HepG2 (cell line): Measurements from ENCODE around the gene PDK1. TPM values are rescaled to one million over a fixed set of nuclear protein-coding genes. Genes with fewer than 3 reads are reported as not detected.
A peak's percentile ranks its signal among the peaks of the same experiment; 100 is the strongest.

Experiments used
- ATAC-seq: fragments of 200-7000 bp; cut with Tn5 transposase; 3 replicates; pipeline ENCODE4 v1.9.1; 2020; ENCODE audit warnings: mild to moderate bottlenecking, moderate library complexity
- BruUV-seq: library from RNA; stranded (reverse); fragments of 400-500 nt; replicated peaks from 2 replicates; lab custom pipeline; 2021; lab: Mats Ljungman, UMichigan
- CTCF ChIA-PET: fragments of 300-600 bp; formaldehyde crosslinking; extraction: SDS; loops from one replicate; lab custom pipeline; 2021; ENCODE audit warnings: low total read pairs, inconsistent platforms, low intra/inter-chr PET ratio; lab: Yijun Ruan, JAX
- POLR2A ChIA-PET: fragments of 350-600 bp; sonication (Branson Sonifier 250); formaldehyde crosslinking; loops from one replicate; lab custom pipeline; 2020; ENCODE audit warnings: antibody characterized with exemption, inconsistent platforms; lab: Yijun Ruan, JAX
- DNase-seq: peaks from one replicate; pipeline ENCODE4 v3.0.0-alpha.2; 2015; ENCODE audit warnings: low spot score
- FAIRE-seq: peaks from 3 replicates; lab custom pipeline; 2011; peaks lifted over from hg19 to GRCh38; lab: Jason Lieb, UNC
- H2AFZ ChIP-seq: one replicate; pipeline ENCODE4 v1.6.1; 2011; ENCODE audit warnings: low read length, inconsistent platforms
- H3K27ac ChIP-seq: fragments of 300-600 bp; 3 replicates; pipeline ENCODE4 v1.8.0; 2011; ENCODE audit warnings: mixed run types, mild to moderate bottlenecking, mixed read lengths, low read length, inconsistent platforms; ENCODE audit not compliant: insufficient read depth; ENCODE audit errors: extremely low read length
- H3K27me3 ChIP-seq, 2 experiments: fragments of 200-600 bp in 1 of 2; 2 replicates in 1 of 2; 3 replicates in 1 of 2; pipeline versions ENCODE4 v1.6.0 to v1.8.0; 2011; ENCODE audit warnings: low read length in 2 of 2, mild to moderate bottlenecking in 2 of 2, moderate library complexity in 2 of 2, inconsistent platforms in 1 of 2; ENCODE audit not compliant: insufficient read depth in 2 of 2, control insufficient read depth in 1 of 2
- H3K36me3 ChIP-seq, 2 experiments: fragments of 200-600 bp in 1 of 2; replicated peaks in 1 of 2; 2 replicates in 1 of 2; 3 replicates in 1 of 2; pipeline versions ENCODE4 v1.5.1 to v1.8.0; 2011; ENCODE audit warnings: low read length in 2 of 2, inconsistent platforms in 1 of 2; ENCODE audit not compliant: insufficient read depth in 2 of 2, control insufficient read depth in 1 of 2
- H3K4me1 ChIP-seq: 2 replicates; pipeline ENCODE4 v1.5.1; 2012; ENCODE audit warnings: low read length, inconsistent platforms; ENCODE audit not compliant: insufficient read depth
- H3K4me2 ChIP-seq: 2 replicates; pipeline ENCODE4 v1.6.0; 2011; ENCODE audit warnings: low read depth, low read length, inconsistent platforms
- H3K4me3 ChIP-seq, 3 experiments: fragments of 200-600 bp in 1 of 3; sonication (generic), shearing (Covaris generic) in 1 of 3; replicated peaks in 1 of 3; 2 replicates each; pipeline ENCODE4 v1.5.1; 2011 to 2016; ENCODE audit warnings: low read length in 3 of 3, inconsistent platforms in 2 of 3, low read depth in 2 of 3, mild to moderate bottlenecking in 2 of 3, control low read depth in 1 of 3, mixed read lengths in 1 of 3; ENCODE audit not compliant: insufficient read depth in 1 of 3
- H3K79me2 ChIP-seq: one replicate; pipeline ENCODE4 v1.6.1; 2011; ENCODE audit warnings: low read length, inconsistent platforms; ENCODE audit not compliant: insufficient read depth
- H3K9ac ChIP-seq: 2 replicates; pipeline ENCODE4 v1.6.0; 2011; ENCODE audit warnings: mild to moderate bottlenecking, low read depth, low read length, inconsistent platforms; ENCODE audit not compliant: insufficient read depth
- H3K9me3 ChIP-seq: 2 replicates; pipeline ENCODE4 v1.5.1; 2012; ENCODE audit warnings: mild to moderate bottlenecking, low read length
- H4K20me1 ChIP-seq: 2 replicates; pipeline ENCODE4 v1.6.0; 2011; ENCODE audit warnings: inconsistent platforms, mild to moderate bottlenecking, low read length, moderate library complexity; ENCODE audit not compliant: insufficient read depth
- CENPT ChIP-seq: sonication (generic); formaldehyde crosslinking; IDR thresholded peaks from 2 replicates; pipeline ENCODE4 v1.8.0; 2022; ENCODE audit warnings: low read depth, mild to moderate bottlenecking, moderate library complexity, missing genetic modification reagents
- GLMP ChIP-seq: sonication (generic); formaldehyde crosslinking; IDR thresholded peaks from 2 replicates; pipeline ENCODE4 v1.9.0; 2021; ENCODE audit warnings: missing genetic modification reagents, mild to moderate bottlenecking, borderline replicate concordance
- LCORL ChIP-seq, 2 experiments: fragments of 450-650 bp in 1 of 2; sonication (generic) in 1 of 2; formaldehyde crosslinking in 1 of 2; IDR thresholded peaks; 2 replicates each; pipeline versions ENCODE4 v1.5.0 to v1.6.1; 2017 to 2020; ENCODE audit warnings: antibody characterized with exemption in 1 of 2, missing genetic modification reagents in 1 of 2
- ZNF180 ChIP-seq: sonication (generic); formaldehyde crosslinking; IDR thresholded peaks from 2 replicates; pipeline ENCODE4 v1.4.0; 2020; ENCODE audit warnings: low read depth, missing genetic modification reagents, borderline replicate concordance
- ZNF615 ChIP-seq: sonication (generic); formaldehyde crosslinking; IDR thresholded peaks from 2 replicates; pipeline ENCODE4 v1.5.0; 2020; ENCODE audit warnings: mild to moderate bottlenecking, missing genetic modification reagents, borderline replicate concordance
- WGBS: methylation state at CpG from one replicate; pipeline ENCODE4 v1.1.6; 2017; ENCODE audit warnings: low lambda C conversion rate; 5-methylcytosine and 5-hydroxymethylcytosine counted together
- in situ Hi-C: cut with HindIII; loops from 2 replicates; pipeline ENCODE4 v1.10.0; 2017; ENCODE audit warnings: low pct_unique_long_range_greater_than_20kb; ENCODE audit not compliant: extremely low pct_ligation_motif_present
- intact Hi-C: fragments of 100-400 bp; cut with micrococcal nuclease; formaldehyde crosslinking; loops from one replicate; pipeline ENCODE4 v1.10.0; 2022; ENCODE audit not compliant: unreplicated experiment
- polyA plus RNA-seq, 8 experiments: library from polyadenylated mRNA; depleted of rRNA in 3 of 8; stranded (reverse) in 7 of 8; unstranded in 1 of 8; fragments of >200 nt; fragmentation: Illumina TruSeq in 4 of 8; extraction: Trizol in 4 of 8; gene quantifications; 2 replicates each; pipeline versions ENCODE4 v1.2.1 to v1.2.3, GENCODE V29; 2011 to 2016; ENCODE audit warnings: low read depth in 4 of 8, missing spikeins in 1 of 8, mixed read lengths in 1 of 8; ENCODE audit not compliant: insufficient read depth in 1 of 8
- total RNA-seq, 5 experiments: library from RNA; depleted of rRNA; stranded (reverse); fragments of >200 nt; fragmentation: Illumina TruSeq; extraction: Trizol; gene quantifications; 2 replicates each; pipeline ENCODE4 v1.2.3, GENCODE V29; 2016; ENCODE audit warnings: low read depth in 1 of 5

Gene PDK1
- total and polyA plus RNA-seq, 2 of the 13 experiments (the other 11 are each of a cell fraction or from before 2014, with no cell fraction given) = 11.9 to 96.9 TPM

GRCh38 chr2:172628085-172628484 lies 72.2 kb downstream of the PDK1 start:
- no peak for FAIRE-seq
- no TSS peak for BruUV-seq
- no peaks in the 10 kb centered on the region for H4K20me1 ChIP-seq
- ATAC-seq = no peak
- no peaks in the 10 kb centered on the region for H3K27me3 ChIP-seq
- in situ Hi-C loops (no loop called here), intact Hi-C loops (no loop called here)
- ChIA-PET CTCF (no interaction called here), POLR2A (no interaction called here)
- H3K4me2 ChIP-seq = no peak overlapping the region
- peaks cover 3 to 13% of the 10 kb centered on the region in 2 experiments; a peak in 2 of 5 replicates for H3K36me3 ChIP-seq
- H3K4me3 ChIP-seq = no peak overlapping the region
- no peaks in the 10 kb centered on the region for H3K79me2 ChIP-seq
- H3K9me3 ChIP-seq = no peaks in the 10 kb centered on the region
- no peak overlapping the region for H2AFZ ChIP-seq
- H3K9ac ChIP-seq = no peak overlapping the region
- TF ChIP-seq LCORL (IDR thresholded peaks at IDR 0.05) (peak; percentile 91), LCORL (CRISPR knock-in tag; IDR thresholded peaks at IDR 0.05) (no peak), ZNF615 (no peak)
- 94% methylated on average over 4 of the region's 4 CpGs for WGBS
- no peaks in the 10 kb centered on the region for H3K4me1 ChIP-seq
- no peak for DNase-seq
- no peak overlapping the region for H3K27ac ChIP-seq

GRCh38 chr2:172629586-172629985 lies 73.7 kb downstream of the PDK1 start:
- DNase-seq = no peak
- FAIRE-seq = no peak
- WGBS = 66% methylated on average over 6 of the region's 7 CpGs
- Histone ChIP-seq H4K20me1 (no peaks in the 10 kb centered on the region), H3K36me3 (peaks cover 3 to 7% of the 10 kb centered on the region in 2 experiments; a peak in 2 of 5 replicates), H3K27me3 (no peaks in the 10 kb centered on the region), H3K27ac (no peak overlapping the region), H3K79me2 (no peaks in the 10 kb centered on the region), H3K9me3 (no peaks in the 10 kb centered on the region), H3K9ac (no peak overlapping the region), H3K4me3 (no peak overlapping the region), H3K4me2 (no peak overlapping the region), H2AFZ (no peak overlapping the region), H3K4me1 (no peaks in the 10 kb centered on the region)
- POLR2A ChIA-PET = no interaction called here
- intact Hi-C loops (no loop called here), in situ Hi-C loops (no loop called here)
- no peak for ATAC-seq
- CTCF ChIA-PET = no interaction called here
- TF ChIP-seq GLMP (CRISPR knock-in tag) = no peak
- no peak for TF ChIP-seq ZNF180 (CRISPR knock-in tag)
- TF ChIP-seq CENPT (CRISPR knock-in tag) = no peak
- BruUV-seq = no TSS peak
